Measurements from ENCODE around the gene CDH23.

DNA sequence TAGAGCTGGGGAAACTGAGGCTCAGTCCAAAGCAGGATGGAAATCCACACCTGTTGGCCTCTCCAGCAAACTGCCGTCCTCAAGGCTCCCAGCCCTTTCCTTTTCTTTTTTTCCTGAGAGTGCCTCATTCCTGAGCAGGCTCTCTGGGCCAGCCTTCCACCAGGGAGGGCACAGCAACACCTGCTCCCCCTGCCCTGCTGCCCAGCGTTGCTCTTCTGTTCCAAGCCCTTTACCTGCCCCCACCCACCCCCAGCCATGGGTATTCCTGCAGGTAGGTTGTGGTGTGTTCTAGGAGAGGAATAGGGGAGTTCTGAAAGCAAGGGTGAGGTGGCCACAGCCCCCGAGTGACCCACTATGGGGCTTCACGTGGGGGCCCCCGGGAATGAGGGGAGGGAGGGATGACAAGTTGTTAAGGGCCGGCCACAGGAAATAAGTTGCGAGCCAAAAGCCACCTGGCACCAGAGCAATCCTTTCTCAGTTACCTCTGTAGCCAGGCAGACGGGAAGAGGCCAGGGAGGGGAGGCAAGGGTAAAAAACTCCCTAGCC is 357.3 kb downstream of the CDH23 start:
- TF ChIP-seq CTCF (IDR thresholded peaks at IDR 0.05) (no peak), POLR2A (IDR thresholded peaks at IDR 0.05) (no peak), POLR2AphosphoS5 (IDR thresholded peaks at IDR 0.05) (no peak), EP300 (IDR thresholded peaks at IDR 0.05) (no peak)

All from upper lobe of left lung (tissue), 4 donors.